Loucy (cell line): ENCODE results near the gene CTLA4.

Source experiments
- H2AFZ ChIP-seq: fragments of 200-600 bp; sonication (generic); 2 replicates; pipeline ENCODE4 v1.6.0; 2016; ENCODE audit warnings: antibody characterized with exemption, mild to moderate bottlenecking, low read length, moderate library complexity
- H3F3A ChIP-seq: fragments of 200-600 bp; 2 replicates; pipeline ENCODE4 v1.6.0; 2016; ENCODE audit warnings: antibody characterized with exemption, low read depth, mild to moderate bottlenecking
- H3K27me3 ChIP-seq: fragments of 200-600 bp; sonication (generic); 2 replicates; pipeline ENCODE4 v1.6.1; 2014; ENCODE audit warnings: low read length, mild to moderate bottlenecking; ENCODE audit not compliant: insufficient read depth, poor library complexity, severe bottlenecking
- H3K36me3 ChIP-seq: fragments of 200-600 bp; sonication (generic); 2 replicates; pipeline ENCODE4 v1.6.1; 2016; ENCODE audit warnings: low read length; ENCODE audit not compliant: insufficient read depth
- H3K4me1 ChIP-seq: fragments of 200-600 bp; sonication (generic); 2 replicates; pipeline ENCODE4 v1.5.1; 2014; ENCODE audit warnings: low read length, mild to moderate bottlenecking; ENCODE audit not compliant: insufficient read depth, poor library complexity, severe bottlenecking
- H3K4me2 ChIP-seq: fragments of 200-600 bp; sonication (generic); 2 replicates; pipeline ENCODE4 v1.6.0; 2014; ENCODE audit warnings: antibody characterized with exemption, low read length, low read depth, mild to moderate bottlenecking; ENCODE audit not compliant: poor library complexity, severe bottlenecking
- H3K4me3 ChIP-seq: fragments of 200-600 bp; sonication (generic); 2 replicates; pipeline ENCODE4 v1.5.1; 2014; ENCODE audit warnings: low read length, mild to moderate bottlenecking, mixed read lengths; ENCODE audit not compliant: poor library complexity, severe bottlenecking
- H3K79me2 ChIP-seq: fragments of 200-600 bp; sonication (generic); 2 replicates; pipeline ENCODE4 v1.6.1; 2014; ENCODE audit warnings: low read length; ENCODE audit not compliant: insufficient read depth
- H3K9ac ChIP-seq: fragments of 200-600 bp; sonication (generic); 2 replicates; pipeline ENCODE4 v1.6.0; 2014; ENCODE audit warnings: mild to moderate bottlenecking, low read depth, low read length, moderate library complexity; ENCODE audit not compliant: poor library complexity, severe bottlenecking
- H3K9me2 ChIP-seq: fragments of 200-600 bp; sonication (generic); replicated peaks from 2 replicates; pipeline ENCODE4 v1.6.1; 2016; ENCODE audit warnings: low read depth, low read length, mixed read lengths
- H3K9me3 ChIP-seq: fragments of 200-600 bp; sonication (generic); 2 replicates; pipeline ENCODE4 v1.6.1; 2014; ENCODE audit warnings: mild to moderate bottlenecking, antibody characterized with exemption, low read length, low read depth; ENCODE audit not compliant: insufficient read depth
- H4K20me1 ChIP-seq: fragments of 200-600 bp; sonication (generic); 2 replicates; pipeline ENCODE4 v1.6.0; 2014; ENCODE audit warnings: antibody characterized with exemption, low read length, mild to moderate bottlenecking; ENCODE audit not compliant: insufficient read depth, poor library complexity, severe bottlenecking
- EZH2phosphoT487 ChIP-seq: fragments of 200-600 bp; IDR thresholded peaks from 2 replicates; pipeline ENCODE4 v1.6.1; 2018; ENCODE audit warnings: antibody characterized with exemption, mild to moderate bottlenecking, moderate library complexity, borderline replicate concordance
- TF ChIP-seq, protein P1 (sequence below): fragments of 200-600 bp; sonication (generic); conservative IDR thresholded peaks from 2 replicates; pipeline ENCODE4 v1.5.1; 2014; ENCODE audit warnings: mild to moderate bottlenecking, antibody characterized with exemption, low read length

The CTLA4 gene

GRCh38 chr2:203918839-203919238 lies 51.3 kb downstream of the CTLA4 start:
- H4K20me1 ChIP-seq = no peaks in the 10 kb centered on the region
- TF ChIP-seq EZH2phosphoT487 = no peak
- TF ChIP-seq, protein P1, sequence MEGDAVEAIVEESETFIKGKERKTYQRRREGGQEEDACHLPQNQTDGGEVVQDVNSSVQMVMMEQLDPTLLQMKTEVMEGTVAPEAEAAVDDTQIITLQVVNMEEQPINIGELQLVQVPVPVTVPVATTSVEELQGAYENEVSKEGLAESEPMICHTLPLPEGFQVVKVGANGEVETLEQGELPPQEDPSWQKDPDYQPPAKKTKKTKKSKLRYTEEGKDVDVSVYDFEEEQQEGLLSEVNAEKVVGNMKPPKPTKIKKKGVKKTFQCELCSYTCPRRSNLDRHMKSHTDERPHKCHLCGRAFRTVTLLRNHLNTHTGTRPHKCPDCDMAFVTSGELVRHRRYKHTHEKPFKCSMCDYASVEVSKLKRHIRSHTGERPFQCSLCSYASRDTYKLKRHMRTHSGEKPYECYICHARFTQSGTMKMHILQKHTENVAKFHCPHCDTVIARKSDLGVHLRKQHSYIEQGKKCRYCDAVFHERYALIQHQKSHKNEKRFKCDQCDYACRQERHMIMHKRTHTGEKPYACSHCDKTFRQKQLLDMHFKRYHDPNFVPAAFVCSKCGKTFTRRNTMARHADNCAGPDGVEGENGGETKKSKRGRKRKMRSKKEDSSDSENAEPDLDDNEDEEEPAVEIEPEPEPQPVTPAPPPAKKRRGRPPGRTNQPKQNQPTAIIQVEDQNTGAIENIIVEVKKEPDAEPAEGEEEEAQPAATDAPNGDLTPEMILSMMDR = no peak
- no peaks in the 10 kb centered on the region for H3K9me2 ChIP-seq
- no peak overlapping the region for H3K9ac ChIP-seq
- H3K4me1 ChIP-seq = no peaks in the 10 kb centered on the region
- H3K27me3 ChIP-seq = no peaks in the 10 kb centered on the region
- H3K4me2 ChIP-seq = no peak overlapping the region
- H3K4me3 ChIP-seq = no peak overlapping the region
- no peaks in the 10 kb centered on the region for H3K36me3 ChIP-seq
- H3F3A ChIP-seq = no peaks in the 10 kb centered on the region
- H2AFZ ChIP-seq = no peak overlapping the region
- no peaks in the 10 kb centered on the region for H3K9me3 ChIP-seq
- H3K79me2 ChIP-seq = no peaks in the 10 kb centered on the region
